RWPE2 (cell line): Measurements from ENCODE around the gene INTS1.
A peak's percentile ranks its signal among the peaks of the same experiment; 100 is the strongest.

ENCODE experiments used
- ATAC-seq: fragments of 200-7000 bp; cut with Tn5 transposase; 3 replicates; pipeline ENCODE4 v1.9.1; 2021; ENCODE audit warnings: low read depth
- DNase-seq: peaks from one replicate; pipeline ENCODE4 v3.0.0-alpha.2; 2020; ENCODE audit warnings: low spot score
- H3K27ac ChIP-seq: fragments of 450-650 bp; 2 replicates; pipeline ENCODE4 v1.5.1; 2017; ENCODE audit warnings: mild to moderate bottlenecking; ENCODE audit not compliant: poor library complexity, severe bottlenecking
- H3K27me3 ChIP-seq: fragments of 250-450 bp; sonication (Bioruptor Pico); 2 replicates; pipeline ENCODE4 v1.5.1; 2021; ENCODE audit warnings: mild to moderate bottlenecking, moderate library complexity; ENCODE audit not compliant: insufficient read depth, poor library complexity, severe bottlenecking
- H3K36me3 ChIP-seq: fragments of 250-450 bp; sonication (Bioruptor Pico); 2 replicates; pipeline ENCODE4 v1.5.1; 2020; ENCODE audit warnings: low read depth, mild to moderate bottlenecking, moderate library complexity
- H3K4me1 ChIP-seq: fragments of 250-450 bp; sonication (Bioruptor Pico); 2 replicates; pipeline ENCODE4 v1.5.1; 2021; ENCODE audit warnings: mild to moderate bottlenecking, moderate library complexity; ENCODE audit not compliant: insufficient read depth, poor library complexity, severe bottlenecking
- H3K4me3 ChIP-seq: fragments of 250-450 bp; sonication (Bioruptor Pico); 2 replicates; pipeline ENCODE4 v1.5.1; 2021; ENCODE audit warnings: mild to moderate bottlenecking, moderate library complexity; ENCODE audit not compliant: severe bottlenecking
- H3K9me3 ChIP-seq: fragments of 250-450 bp; sonication (Bioruptor Pico); 2 replicates; pipeline ENCODE4 v1.5.1; 2021; ENCODE audit warnings: mild to moderate bottlenecking, moderate library complexity; ENCODE audit not compliant: severe bottlenecking
- CTCF ChIP-seq: fragments of 450-650 bp; IDR thresholded peaks from one replicate; pipeline ENCODE4 v1.5.1; 2017; ENCODE audit warnings: mild to moderate bottlenecking, moderate library complexity; ENCODE audit not compliant: poor library complexity, severe bottlenecking

Gene INTS1

GRCh38 chr7:1434891-1435670 lies 69.1 kb downstream of the INTS1 start:
- H3K4me1 ChIP-seq, result no peaks in the 10 kb centered on the region
- no peak for DNase-seq
- H3K27me3 ChIP-seq, result no peaks in the 10 kb centered on the region
- H3K9me3 ChIP-seq, result no peaks in the 10 kb centered on the region
- ATAC-seq, result no peak
- TF ChIP-seq CTCF, result no peak
- no peak overlapping the region for H3K4me3 ChIP-seq
- H3K27ac ChIP-seq, result no peak overlapping the region
- H3K36me3 ChIP-seq, result peaks cover 3% of the 10 kb centered on the region; the same call in 1 of the 2 replicates

- Histone ChIP-seq H3K4me3 (no peak overlapping the region), H3K4me1 (no peaks in the 10 kb centered on the region), H3K36me3 (no peaks in the 10 kb centered on the region), H3K9me3 (no peaks in the 10 kb centered on the region), H3K27ac (no peak overlapping the region), H3K27me3 (no peaks in the 10 kb centered on the region)
- no peak for TF ChIP-seq CTCF
- no peak for DNase-seq
- ATAC-seq, result no peak
Measured at GRCh38 chr7:1434165-1434718, 69.9 kb downstream of the INTS1 start.

GRCh38 chr7:1433128-1433920 lies 70.9 kb downstream of the INTS1 start:
- no peak for DNase-seq
- H3K9me3 ChIP-seq, result no peaks in the 10 kb centered on the region
- H3K36me3 ChIP-seq, result no peaks in the 10 kb centered on the region
- no peak for ATAC-seq
- no peak overlapping the region for H3K27ac ChIP-seq
- H3K4me1 ChIP-seq, result no peaks in the 10 kb centered on the region
- H3K27me3 ChIP-seq, result no peaks in the 10 kb centered on the region
- TF ChIP-seq CTCF, result no peak
- no peak overlapping the region for H3K4me3 ChIP-seq

- H3K4me3 ChIP-seq, result no peak overlapping the region
- DNase-seq (no peak), ATAC-seq (peak; percentile 51)
Measured at GRCh38 chr7:1432411-1433082, 71.6 kb downstream of the INTS1 start.

More at GRCh38 chr7:1432411-1433082, 71.6 kb downstream of the INTS1 start:
- peak; percentile 92 for TF ChIP-seq CTCF
- Histone ChIP-seq H3K4me1 (no peaks in the 10 kb centered on the region), H3K27me3 (no peaks in the 10 kb centered on the region), H3K9me3 (no peaks in the 10 kb centered on the region), H3K27ac (no peak overlapping the region), H3K36me3 (no peaks in the 10 kb centered on the region)
